ENCODE data around the gene CPB2. TPM values are rescaled to one million over a fixed set of nuclear protein-coding genes. Genes with fewer than 3 reads are reported as not detected.

Gene CPB2
- total RNA-seq, 4 donors from 2014 or later: 0.42 to 1.4 TPM; not detected in 2

- H3K27me3 ChIP-seq: no peaks in the 10 kb centered on the region
- intact Hi-C loops (cut with DNase I; ENCODE audit: low total_unique reads) (no loop called here), in situ Hi-C loops (cut with MboI; ENCODE audit: low sequenced_read_pairs in 4 of 4) (no loop called here)
- no peak for TF ChIP-seq POLR2A (IDR thresholded peaks at IDR 0.05)
- TF ChIP-seq, protein P1, sequence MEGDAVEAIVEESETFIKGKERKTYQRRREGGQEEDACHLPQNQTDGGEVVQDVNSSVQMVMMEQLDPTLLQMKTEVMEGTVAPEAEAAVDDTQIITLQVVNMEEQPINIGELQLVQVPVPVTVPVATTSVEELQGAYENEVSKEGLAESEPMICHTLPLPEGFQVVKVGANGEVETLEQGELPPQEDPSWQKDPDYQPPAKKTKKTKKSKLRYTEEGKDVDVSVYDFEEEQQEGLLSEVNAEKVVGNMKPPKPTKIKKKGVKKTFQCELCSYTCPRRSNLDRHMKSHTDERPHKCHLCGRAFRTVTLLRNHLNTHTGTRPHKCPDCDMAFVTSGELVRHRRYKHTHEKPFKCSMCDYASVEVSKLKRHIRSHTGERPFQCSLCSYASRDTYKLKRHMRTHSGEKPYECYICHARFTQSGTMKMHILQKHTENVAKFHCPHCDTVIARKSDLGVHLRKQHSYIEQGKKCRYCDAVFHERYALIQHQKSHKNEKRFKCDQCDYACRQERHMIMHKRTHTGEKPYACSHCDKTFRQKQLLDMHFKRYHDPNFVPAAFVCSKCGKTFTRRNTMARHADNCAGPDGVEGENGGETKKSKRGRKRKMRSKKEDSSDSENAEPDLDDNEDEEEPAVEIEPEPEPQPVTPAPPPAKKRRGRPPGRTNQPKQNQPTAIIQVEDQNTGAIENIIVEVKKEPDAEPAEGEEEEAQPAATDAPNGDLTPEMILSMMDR (IDR thresholded peaks at IDR 0.05 in 4 of 5, conservative IDR thresholded peaks at IDR 0.05 in 1 of 5): no peak
- H3K4me3 ChIP-seq: no peak overlapping the region
- H3K9me3 ChIP-seq: no peaks in the 10 kb centered on the region
- H3K27ac ChIP-seq: no peak overlapping the region
- no peaks in the 10 kb centered on the region for H3K4me1 ChIP-seq
- H3K36me3 ChIP-seq: peaks cover 0 to 44% of the 10 kb centered on the region in 2 donors
- ATAC-seq (no peak), DNase-seq (no peak)
Observed at GRCh38 chr13:46016216-46016615, 88.6 kb downstream of the CPB2 start.

- Histone ChIP-seq H3K27me3 (no peaks in the 10 kb centered on the region), H3K36me3 (peaks cover 0 to 50% of the 10 kb centered on the region in 2 donors), H3K9me3 (no peaks in the 10 kb centered on the region), H3K4me1 (no peaks in the 10 kb centered on the region), H3K27ac (no peak overlapping the region), H3K4me3 (no peak overlapping the region)
- DNase-seq: no peak
- TF ChIP-seq POLR2A (IDR thresholded peaks at IDR 0.05): no peak
- TF ChIP-seq, protein P1 (IDR thresholded peaks at IDR 0.05 in 4 of 5, conservative IDR thresholded peaks at IDR 0.05 in 1 of 5): no peak
- no peak for ATAC-seq
- in situ Hi-C loops (cut with MboI; ENCODE audit: low sequenced_read_pairs in 4 of 4) (no loop called here), intact Hi-C loops (cut with DNase I; ENCODE audit: low total_unique reads) (no loop called here)
Observed at GRCh38 chr13:46015366-46015765, 89.5 kb downstream of the CPB2 start.

GRCh38 chr13:46012404-46012803 lies 92.4 kb downstream of the CPB2 start:
- intact Hi-C loops (cut with DNase I; ENCODE audit: low total_unique reads) (no loop called here), in situ Hi-C loops (cut with MboI; ENCODE audit: low sequenced_read_pairs in 4 of 4) (no loop called here)
- Histone ChIP-seq H3K36me3 (peaks cover 0 to 46% of the 10 kb centered on the region in 2 donors), H3K27ac (no peak overlapping the region), H3K9me3 (no peaks in the 10 kb centered on the region), H3K27me3 (no peaks in the 10 kb centered on the region), H3K4me1 (no peaks in the 10 kb centered on the region), H3K4me3 (no peak overlapping the region)
- TF ChIP-seq, protein P1 (IDR thresholded peaks at IDR 0.05 in 4 of 5, conservative IDR thresholded peaks at IDR 0.05 in 1 of 5): no peak
- no peak for TF ChIP-seq POLR2A (IDR thresholded peaks at IDR 0.05)
- ATAC-seq (no peak), DNase-seq (no peak)

GRCh38 chr13:46010148-46010547 lies 94.7 kb downstream of the CPB2 start:
- no peak for DNase-seq
- no peaks in the 10 kb centered on the region for H3K9me3 ChIP-seq
- no peak overlapping the region for H3K4me3 ChIP-seq
- in situ Hi-C loops (cut with MboI; ENCODE audit: low sequenced_read_pairs in 4 of 4): no loop called here
- H3K27me3 ChIP-seq: no peaks in the 10 kb centered on the region
- no peaks in the 10 kb centered on the region for H3K4me1 ChIP-seq
- intact Hi-C loops (cut with DNase I; ENCODE audit: low total_unique reads): no loop called here
- no peak for ATAC-seq
- TF ChIP-seq, protein P1 (IDR thresholded peaks at IDR 0.05 in 4 of 5, conservative IDR thresholded peaks at IDR 0.05 in 1 of 5): no peak
- no peak for TF ChIP-seq POLR2A (IDR thresholded peaks at IDR 0.05)
- H3K27ac ChIP-seq: no peak overlapping the region
- H3K36me3 ChIP-seq: peaks cover 0 to 29% of the 10 kb centered on the region in 2 donors

- no peaks in the 10 kb centered on the region for H3K27me3 ChIP-seq
- no peak for TF ChIP-seq POLR2A (IDR thresholded peaks at IDR 0.05)
- TF ChIP-seq, protein P1 (IDR thresholded peaks at IDR 0.05 in 4 of 5, conservative IDR thresholded peaks at IDR 0.05 in 1 of 5): no peak
- H3K4me1 ChIP-seq: no peaks in the 10 kb centered on the region
- in situ Hi-C loops (cut with MboI; ENCODE audit: low sequenced_read_pairs in 4 of 4) (no loop called here), intact Hi-C loops (cut with DNase I; ENCODE audit: low total_unique reads) (no loop called here)
- no peak for ATAC-seq
- H3K27ac ChIP-seq: no peak overlapping the region
- DNase-seq: no peak
- no peaks in the 10 kb centered on the region for H3K9me3 ChIP-seq
- H3K36me3 ChIP-seq: peaks cover 0 to 29% of the 10 kb centered on the region in 2 donors
- H3K4me3 ChIP-seq: no peak overlapping the region
Observed at GRCh38 chr13:46008631-46009030, 96.2 kb downstream of the CPB2 start.
